OCI-LY1 (cell line): Measurements from ENCODE around the gene SOCS1.

Experiments
- CTCF ChIP-seq: fragments of 200-600 bp; sonication (generic), shearing (Covaris generic); IDR thresholded peaks from 2 replicates; pipeline ENCODE4 v1.5.1; 2017; ENCODE audit warnings: mild to moderate bottlenecking, antibody characterized with exemption, low read length, moderate library complexity, mixed read lengths
- EZH2 ChIP-seq: fragments of 200-600 bp; sonication (generic), shearing (Covaris generic); IDR thresholded peaks from 2 replicates; pipeline ENCODE4 v1.8.0; 2017; ENCODE audit warnings: borderline replicate concordance, mixed run types, mild to moderate bottlenecking, antibody characterized with exemption, low read length, moderate library complexity, mixed read lengths

- TF ChIP-seq CTCF (no peak), EZH2 (no peak)
Measured at GRCh38 chr16:11231367-11231970, 24.5 kb downstream of the SOCS1 start.
